ENCODE data around the gene ITCH. TPM values are rescaled to one million over a fixed set of nuclear protein-coding genes. Genes with fewer than 3 reads are reported as not detected.
"Not testable (repeated sequence)": the region's sequence is repeated elsewhere in the genome, so short reads cannot be mapped to it uniquely, and the experiment has no call there.

Gene ITCH
- total RNA-seq, 1 experiment from 2014 or later, result 38.9 TPM

DNA sequence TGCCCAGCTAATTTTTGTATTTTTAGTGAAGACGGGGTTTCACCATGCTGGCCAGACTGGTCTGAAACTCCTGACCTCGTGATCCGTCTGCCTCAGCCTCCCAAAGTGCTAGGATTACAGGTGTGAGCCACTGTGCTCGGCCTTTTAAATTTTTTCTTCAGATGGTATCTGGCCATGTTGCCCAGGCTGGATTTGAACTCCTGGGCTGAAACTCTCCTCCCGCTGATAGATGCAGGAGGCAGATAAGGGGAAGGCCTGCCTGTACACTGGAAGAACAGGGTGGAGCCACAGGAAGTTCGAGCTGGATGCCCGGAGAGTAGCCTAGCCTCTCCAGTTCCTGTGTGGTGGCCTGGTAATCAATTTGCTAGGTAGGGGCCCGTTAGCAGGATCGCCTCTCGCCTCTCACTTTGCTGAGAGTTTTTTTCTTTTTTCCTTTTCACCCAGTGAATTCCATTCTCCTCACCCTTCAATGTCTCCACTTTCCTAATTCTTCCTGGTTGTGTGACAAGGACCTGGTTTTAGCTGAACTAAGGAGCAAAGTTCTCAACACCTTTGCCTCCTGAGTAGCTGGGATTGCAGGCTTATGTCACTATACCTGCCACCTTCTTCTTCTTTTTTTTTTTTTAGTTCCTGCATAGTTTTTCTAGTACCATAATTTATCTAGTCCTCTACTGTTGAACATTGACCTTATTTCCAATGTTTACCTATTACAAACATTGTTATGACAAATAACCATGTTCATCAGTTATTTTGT is 19.4 kb upstream of the ITCH start:
- DNase-seq (ENCODE audit: low read depth), result no peak

DNA sequence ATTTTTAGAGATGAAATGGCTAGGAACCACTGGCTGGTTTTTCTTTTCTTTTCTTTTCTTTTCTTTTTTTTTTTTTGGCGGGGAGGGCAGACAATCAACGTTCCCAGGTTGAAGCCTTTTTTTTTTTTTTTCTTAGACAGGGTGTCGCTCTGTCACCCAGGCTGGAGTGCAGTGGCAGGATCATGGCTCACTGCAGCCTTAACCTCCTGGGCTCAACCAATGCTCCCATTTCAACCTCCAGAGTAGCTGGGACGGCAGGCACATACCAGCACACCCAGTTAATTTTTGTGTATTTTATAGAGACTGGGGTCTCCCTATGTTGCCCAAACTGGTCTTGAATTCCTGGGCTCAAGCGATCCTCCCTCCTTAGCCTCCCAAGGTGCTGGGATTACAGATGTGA is 18.8 kb upstream of the ITCH start:
- DNase-seq (ENCODE audit: low read depth), result no peak

DNA sequence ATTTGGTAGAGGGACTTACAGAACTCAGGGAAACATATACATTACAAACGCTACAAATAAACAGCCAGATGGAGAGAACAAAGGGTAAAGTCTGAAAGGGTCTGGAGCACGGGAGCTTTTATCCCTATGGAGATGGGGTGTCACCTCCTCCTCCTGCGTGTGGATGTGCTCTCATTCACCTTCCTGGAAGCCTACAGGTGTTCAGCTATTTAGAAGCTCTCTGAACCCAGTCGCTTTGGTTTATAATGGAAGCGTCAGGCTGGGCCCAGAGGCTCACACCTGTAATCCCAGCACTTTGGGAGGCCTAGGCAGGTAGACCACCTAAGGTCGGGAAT is 17.7 kb upstream of the ITCH start:
- DNase-seq (ENCODE audit: low read depth), result no peak

DNA sequence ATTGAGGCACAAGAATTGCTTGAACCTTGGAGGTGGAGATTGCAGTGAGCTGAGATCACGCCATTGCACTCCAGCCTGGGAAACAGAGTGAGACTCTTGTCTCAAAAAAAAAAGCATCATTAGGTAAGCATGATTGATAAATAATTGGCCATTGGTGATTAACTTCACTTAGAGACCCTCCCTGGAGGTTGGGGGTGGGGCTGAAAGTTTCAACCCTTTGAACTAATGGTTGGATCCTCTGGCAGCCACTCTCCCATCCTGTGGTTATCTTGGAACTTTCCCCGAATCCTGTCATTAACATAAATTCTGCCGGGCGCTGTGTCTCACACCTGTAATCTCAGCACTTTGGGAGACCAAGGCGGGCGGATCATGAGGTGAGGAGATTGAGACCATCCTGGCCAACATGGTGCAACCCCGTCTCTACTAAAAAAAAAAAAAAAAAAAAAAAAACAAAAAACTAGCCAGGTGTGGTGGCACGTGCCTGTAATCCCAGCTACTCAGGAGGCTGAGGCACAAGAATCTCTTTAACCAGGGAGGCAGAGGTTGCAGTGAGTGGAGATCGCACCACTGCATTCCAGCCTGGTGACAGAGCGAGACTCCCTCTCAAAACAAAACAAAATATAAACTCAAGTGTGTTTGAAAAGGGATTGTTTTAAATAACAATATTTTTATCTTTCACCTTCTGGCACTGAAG is 17.1 kb upstream of the ITCH start:
- not testable (repeated sequence) for DNase-seq (ENCODE audit: low read depth)

DNA sequence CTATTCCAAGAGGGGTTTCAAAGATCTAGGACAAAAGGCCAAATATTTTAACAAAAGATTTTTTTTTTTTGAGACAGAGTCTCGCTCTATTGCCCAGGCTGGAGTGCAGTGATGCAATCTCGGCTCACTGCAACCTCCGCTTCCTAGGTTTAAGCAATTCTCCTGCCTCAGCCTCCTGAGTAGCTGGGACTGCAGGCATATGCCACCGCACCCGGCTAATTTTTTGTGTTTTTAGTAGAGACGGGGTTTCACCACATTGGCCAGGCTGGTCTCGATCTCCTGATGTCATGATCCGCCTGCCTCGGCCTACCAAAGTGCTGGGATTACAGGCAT is 16.6 kb upstream of the ITCH start:
- not testable (repeated sequence) for DNase-seq (ENCODE audit: low read depth)

DNA sequence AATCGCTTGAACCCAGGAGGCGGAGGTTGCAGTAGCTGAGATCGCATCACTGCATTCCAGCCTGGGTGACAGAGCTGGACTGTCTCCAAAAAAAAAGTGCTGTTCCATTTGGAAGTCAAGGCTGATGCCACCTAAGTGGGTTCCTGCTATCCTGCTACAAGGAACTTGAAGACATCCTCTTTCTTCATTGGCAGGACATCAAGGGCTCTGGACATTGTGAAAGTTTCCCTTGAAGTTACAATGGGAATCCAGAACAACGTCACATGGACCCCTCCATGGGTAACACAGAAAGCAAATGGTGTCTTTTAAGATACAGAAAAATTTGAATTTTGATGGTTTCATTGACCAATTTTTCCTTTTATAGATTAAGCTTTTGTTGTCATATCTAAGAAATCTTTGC is 15.5 kb upstream of the ITCH start:
- DNase-seq (ENCODE audit: low read depth), result no peak

DNA sequence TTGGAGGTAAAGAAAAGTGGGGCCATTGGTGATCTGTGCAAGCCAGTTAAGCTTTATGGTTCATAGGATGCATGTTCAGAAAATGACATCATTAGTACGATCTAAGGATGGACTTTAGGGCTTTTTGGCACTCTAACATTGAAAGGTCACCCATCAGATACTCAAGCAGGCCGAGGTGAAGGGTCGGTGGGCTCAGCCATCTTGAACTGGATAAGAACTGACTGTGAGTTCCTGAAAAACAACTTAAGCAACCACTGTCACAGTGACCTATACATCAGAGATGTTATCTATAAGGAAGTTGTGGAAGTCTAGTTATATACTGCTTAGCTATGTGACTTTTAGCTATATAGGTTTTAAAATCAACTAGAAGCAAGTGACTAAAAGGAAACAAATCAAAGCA is 13.0 kb upstream of the ITCH start:
- no peak for DNase-seq (ENCODE audit: low read depth)

DNA sequence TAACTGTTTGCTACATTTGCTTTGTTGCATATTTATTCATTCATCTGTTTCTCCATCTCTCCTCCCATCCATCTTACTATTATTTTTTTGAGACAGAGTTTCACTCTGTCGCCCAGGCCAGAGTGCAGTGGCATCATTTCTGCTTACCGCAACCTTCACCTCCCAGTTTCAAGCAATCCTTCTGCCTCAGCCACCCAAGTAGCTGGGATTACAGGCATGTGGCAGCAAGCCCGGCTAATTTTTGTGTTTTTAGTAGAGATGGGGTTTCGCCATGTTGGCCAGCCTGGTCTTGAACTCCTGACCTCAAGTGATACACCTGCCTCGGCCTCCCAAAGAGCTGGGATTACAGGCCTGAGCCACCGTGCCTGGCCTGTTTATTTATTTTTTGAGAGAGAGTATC is 9.6 kb upstream of the ITCH start:
- DNase-seq (ENCODE audit: low read depth), result not testable (repeated sequence)

DNA sequence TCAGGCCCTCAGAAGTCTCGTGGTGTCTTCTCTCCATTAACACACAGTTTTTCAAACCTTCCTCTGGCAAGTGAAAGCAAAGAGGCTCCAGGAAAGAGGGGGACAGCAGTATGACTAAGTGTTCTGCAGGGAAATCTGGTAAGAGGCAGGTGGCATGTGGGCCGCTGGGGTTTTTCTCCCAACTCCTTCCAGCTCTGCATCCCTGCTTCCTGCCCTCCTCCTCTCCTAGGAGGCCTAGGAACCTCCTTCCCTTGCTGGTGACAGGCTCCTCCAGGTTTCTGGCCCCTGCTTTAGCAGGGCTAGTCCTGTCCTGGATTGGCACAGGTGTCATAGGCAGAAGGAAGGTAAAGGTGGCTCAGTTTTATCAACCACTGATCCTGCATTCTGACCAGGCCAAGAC is 7.6 kb upstream of the ITCH start:
- DNase-seq (ENCODE audit: low read depth), result no peak

DNA sequence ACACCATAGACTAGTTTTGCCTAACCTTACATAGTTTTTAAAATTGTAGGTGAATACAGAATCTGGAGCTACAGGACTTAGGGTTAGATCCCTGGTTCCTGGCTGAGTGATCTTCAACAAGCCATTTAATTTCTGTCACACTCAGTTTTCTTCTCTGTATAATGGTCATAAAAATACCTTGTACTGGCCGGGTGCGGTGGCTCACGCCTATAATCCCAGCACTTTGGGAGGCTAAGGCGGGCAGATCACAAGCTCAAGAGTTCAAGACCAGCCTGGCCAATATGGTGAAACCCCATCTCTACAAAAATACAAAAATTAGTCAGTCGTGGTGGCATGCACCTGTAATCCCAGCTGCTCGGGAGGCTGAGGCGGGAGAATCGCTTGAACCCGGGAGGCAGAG is 3.3 kb upstream of the ITCH start:
- not testable (repeated sequence) for DNase-seq (ENCODE audit: low read depth)

DNA sequence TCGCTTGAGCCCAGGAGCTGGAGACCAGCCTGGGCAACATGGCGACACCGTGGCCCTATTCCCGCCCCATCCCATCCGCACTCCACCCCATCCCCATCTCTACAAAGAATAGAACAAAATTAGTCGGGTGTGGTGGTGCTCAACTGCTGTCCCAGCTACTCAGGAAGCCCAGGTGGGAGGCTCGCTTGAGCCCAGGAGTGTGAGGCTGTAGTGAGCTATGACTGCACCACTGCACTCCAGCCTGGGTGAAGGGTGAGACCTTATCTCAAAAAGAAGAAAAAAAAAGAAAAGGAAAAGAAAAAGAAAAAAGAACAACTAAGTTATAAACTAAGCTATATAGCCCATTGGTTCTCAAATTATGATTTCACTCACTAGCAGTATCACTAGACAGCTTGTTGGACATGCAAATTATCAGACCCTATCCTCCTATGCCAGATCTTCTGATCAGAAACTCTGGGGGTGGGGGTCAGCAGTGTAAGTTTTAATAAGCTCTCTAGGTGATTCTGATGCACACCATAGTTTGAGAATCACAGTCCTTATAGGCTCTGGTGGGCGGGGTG is 491 bp upstream of the ITCH start:
- no peak for DNase-seq (ENCODE audit: low read depth)

DNA sequence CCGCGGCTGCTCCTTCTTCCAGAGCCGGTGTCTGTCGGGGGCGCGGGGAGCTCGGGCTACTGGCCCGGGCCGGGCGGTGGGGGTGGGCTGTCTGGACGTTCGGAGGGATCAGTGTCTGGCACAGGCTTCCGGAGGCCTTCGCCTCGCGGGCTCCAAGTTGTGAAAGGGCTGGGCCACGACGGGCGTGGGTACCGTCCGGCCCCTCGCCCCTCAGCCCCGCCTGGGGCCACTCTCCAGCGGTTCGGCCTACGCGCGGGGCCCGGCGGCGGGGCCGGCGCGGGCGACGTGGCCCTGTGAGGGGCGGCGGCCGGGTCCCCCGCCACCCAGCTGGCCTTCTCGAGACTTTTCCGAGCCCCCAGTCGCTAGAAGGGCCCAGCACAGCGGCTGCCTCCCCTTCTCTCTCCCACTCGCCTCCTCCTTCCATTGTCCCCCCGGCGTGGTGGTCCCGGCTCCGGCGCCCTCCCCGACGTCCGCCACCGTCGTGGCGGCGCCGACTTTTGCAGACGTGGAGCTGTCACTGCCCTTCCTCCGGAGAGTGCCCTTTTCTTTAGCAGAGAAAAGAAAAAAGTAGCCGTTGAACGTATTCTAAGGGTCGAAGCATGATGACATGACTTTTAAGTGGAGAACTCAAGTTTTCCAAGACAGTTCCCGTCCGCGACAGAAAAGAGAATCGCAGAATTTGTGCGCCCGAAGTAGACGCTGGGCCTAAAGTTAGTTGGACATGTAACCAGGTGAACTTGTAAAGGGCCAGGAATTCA is 571 bp downstream of the ITCH start:
- peak; percentile 49 for DNase-seq (ENCODE audit: low read depth)

DNA sequence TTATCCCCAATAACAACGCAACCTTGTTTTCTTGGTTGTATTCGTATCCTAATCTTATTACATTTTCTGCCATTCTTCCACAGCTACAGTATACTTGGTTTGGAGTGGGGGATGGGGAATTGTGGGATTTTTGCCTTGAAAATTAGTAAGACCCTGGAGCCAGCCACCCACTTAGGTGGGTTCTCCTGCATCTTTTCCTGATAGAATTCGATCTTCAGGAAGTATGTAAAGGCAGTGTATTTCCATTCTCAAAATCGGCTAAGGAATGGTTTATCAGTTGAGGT is 1.1 kb downstream of the ITCH start:
- DNase-seq (ENCODE audit: low read depth), result no peak

DNA sequence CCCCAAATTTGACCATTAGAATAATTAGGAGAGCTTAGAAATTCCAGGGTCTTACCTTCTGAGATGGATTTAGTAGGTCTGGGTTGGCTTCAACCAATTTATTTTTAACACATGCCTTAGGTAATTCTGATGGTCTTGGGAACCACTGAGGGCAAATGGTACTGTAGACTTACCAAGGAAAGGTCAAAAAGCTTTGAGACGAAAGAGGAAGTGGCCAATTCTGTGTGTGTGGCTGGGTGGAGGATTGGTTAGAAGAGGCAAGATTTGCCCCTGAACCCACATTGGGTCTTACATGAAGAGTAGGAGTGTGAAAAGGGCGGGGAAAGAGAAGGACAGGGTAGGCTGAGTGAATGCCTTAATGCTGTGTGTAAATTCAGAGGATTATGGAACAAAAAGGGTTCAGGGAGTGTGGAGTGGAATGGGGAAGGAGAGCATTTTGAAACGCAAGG is 2.7 kb downstream of the ITCH start:
- no peak for DNase-seq (ENCODE audit: low read depth)

DNA sequence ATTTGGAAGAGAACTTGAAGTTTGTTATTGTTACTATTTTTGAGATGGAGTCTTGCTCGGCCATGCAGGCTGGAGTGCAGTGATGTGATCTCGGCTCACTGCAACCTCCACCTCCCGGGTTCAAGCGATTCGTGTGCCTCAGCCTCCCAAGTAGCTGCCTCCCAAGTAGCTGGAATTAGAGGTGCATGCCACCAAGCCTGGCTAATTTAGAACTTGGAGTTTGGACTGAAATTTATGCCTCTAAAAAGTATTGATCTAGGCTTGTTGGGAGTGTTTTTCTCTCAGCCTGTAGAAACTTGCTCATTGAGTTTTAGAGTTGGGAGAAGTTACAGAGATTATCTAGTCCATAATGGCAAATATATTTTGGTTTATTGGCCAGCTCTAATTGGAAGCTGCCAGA is 4.1 kb downstream of the ITCH start:
- DNase-seq (ENCODE audit: low read depth), result no peak

DNA sequence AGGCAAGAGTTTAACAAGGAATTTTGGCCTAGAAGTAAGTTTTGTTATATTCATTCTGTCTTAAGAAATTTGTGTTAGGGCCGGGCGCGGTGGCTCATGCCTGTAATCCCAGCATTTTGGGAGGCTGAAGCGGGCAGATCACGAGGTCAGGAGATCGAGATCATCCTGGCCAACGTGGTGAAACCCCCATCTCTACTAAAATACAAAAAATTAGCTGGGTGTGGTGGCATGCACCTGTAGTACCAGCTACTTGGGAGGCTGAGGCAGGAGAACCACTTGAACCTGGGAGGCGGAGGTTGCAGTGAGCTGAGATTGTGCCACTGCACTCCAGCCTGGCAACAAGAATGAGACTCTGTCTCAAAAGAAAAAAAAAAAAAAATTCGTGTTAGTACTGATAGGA is 4.8 kb downstream of the ITCH start:
- not testable (repeated sequence) for DNase-seq (ENCODE audit: low read depth)

DNA sequence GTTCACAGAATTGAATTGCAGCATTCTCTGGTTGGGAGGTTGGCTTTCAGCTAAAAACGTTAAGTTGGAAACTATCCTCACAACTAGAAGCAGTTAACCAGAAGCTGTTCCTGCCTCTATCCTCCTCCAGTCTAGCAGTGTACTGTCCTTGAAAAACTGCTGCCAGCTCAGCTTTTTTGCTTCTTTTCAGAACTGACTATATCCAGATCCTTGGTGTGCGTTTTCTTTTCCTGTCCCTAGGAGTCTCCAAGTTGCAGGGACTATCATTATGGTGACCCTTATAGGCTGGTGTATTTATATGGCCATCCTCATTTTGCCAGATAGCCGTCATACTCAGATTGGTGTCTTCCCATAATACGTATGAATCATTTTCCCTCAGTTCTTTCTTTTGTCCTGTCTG is 5.5 kb downstream of the ITCH start:
- no peak for DNase-seq (ENCODE audit: low read depth)

DNA sequence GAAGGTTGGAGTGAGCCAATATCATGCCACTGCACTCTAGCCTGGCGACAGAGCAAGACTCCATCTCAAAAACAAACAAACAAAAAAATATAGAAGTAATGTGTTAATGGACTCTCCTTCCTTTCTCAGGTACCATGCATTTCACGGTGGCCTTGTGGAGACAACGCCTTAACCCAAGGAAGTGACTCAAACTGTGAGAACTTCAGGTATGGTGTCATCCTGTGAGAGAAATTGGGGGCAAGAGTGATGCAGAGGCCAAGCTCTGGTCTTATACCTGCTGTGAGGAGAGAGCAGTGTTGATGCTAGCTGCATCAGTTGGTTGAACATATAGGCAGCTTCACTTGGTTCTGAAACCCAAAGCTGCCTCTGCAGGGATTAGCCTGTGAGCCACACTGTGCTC is 6.2 kb downstream of the ITCH start:
- no peak for DNase-seq (ENCODE audit: low read depth)

DNA sequence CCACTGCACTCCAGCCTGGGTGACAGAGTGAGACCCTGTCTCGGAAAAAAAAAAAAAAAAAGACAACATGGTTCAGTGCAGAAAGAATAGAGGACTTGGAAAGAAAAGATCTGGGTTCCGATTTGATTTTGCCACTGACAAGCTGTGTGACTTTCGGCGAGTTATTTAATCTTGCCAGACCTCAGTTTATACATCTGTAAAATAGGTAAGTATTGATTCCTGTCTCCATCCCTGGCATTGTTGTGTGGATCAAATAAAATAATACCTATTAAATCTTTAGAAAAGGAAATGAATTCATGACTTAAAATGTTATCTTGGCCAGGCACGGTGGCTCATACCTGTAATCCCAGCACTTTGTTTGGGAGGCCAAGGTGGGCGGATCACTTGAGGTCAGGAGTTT is 7.0 kb downstream of the ITCH start:
- DNase-seq (ENCODE audit: low read depth), result no peak

DNA sequence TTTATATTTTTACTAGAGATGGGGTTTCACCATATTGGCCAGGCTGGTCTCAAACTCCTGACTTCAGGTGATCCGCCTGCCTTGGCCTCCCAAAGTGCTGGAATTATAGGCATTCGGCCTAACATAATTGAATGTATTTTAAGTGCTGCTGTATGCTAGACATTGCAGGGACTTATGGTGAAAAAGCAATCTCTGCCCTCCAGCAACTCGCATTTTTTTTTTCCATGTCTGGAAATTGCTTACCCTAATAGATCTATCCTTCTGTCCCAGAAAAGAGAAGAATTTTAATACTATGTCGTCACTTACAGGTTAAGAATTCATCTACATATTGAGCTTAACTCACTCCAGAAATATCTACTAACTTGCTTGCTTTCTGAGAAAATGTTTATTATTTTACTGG is 10.4 kb downstream of the ITCH start:
- DNase-seq (ENCODE audit: low read depth), result no peak

DNA sequence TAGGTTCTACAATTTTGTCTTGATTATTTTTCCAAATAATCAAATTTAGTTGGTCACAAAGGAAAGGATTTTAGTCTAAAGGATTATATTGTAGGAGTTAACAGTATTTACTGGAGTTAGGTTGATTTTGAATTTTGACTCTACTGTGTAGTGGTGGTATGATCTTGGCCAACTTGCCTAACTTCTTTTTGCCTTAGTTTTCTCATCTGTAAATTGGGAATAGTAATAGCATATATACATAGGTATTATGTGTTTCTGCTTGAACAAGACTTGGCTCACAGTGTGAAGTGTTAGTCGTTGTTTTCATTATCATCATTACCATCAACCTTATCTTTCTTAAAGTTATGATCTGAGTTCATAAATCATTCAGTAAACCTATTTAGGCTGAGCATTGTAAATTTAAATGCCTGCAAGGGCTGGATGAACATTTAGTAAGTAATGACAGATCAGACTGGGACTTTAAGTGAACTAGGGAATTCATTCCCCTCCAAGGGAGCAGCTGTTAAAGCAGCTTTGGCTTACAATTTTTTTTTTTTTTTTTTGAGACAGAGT is 11.2 kb downstream of the ITCH start:
- no peak for DNase-seq (ENCODE audit: low read depth)

DNA sequence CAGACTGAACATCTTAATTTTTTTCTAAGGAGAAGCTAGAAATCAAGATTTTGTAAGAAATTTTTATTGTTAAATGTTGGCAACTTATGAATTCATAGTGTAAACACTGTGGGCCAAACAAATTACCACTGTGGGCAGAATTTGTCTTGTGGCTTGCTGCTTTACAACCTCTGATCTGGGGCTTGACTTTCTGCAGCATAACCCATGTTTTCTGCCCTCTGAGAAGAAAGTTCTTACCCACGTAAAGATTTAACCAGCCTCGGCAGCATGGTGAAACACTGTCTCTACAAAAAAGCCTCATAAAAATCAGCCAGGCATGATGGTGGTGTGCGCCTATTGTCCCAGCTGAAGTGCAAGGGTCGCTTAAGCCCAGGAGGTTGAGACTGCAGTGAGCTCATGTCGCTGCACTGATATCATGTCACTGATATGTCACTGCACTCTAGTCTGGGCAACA is 12.9 kb downstream of the ITCH start:
- DNase-seq (ENCODE audit: low read depth), result no peak

All from LHCN-M2 (cell line).